ENCODE data around the gene PIEZO2. TPM values are rescaled to one million over a fixed set of nuclear protein-coding genes. Genes with fewer than 3 reads are reported as not detected.

Gene PIEZO2
- total and polyA plus RNA-seq, 2 of the 8 experiments (the other 6 are each of a cell fraction or from before 2014, with no cell fraction given), result 4.7 to 16.5 TPM

DNA sequence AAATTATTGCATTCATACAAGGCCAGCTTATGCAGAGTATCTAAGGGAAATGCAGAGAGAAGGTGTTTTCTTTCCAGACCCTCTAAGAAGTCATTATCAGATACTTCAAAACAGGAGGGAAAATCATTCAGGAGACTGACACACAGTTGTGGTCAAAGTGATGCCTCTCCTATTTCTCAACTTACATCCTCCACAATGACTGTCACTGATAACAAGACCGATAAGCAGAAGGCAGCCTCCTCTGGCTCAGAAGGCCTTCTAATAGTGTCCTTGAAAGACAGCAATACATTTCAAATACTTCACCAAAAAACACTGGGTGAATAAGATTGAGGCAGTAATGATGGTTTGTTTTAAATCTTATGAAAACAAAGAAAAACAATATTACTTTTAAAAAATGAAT lies 199.7 kb downstream of the PIEZO2 start (continued):
- TF ChIP-seq, protein P1, sequence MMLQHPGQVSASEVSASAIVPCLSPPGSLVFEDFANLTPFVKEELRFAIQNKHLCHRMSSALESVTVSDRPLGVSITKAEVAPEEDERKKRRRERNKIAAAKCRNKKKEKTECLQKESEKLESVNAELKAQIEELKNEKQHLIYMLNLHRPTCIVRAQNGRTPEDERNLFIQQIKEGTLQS (IDR thresholded peaks at IDR 0.05; ENCODE audit: insufficient read depth, low read depth, low read length), result no peak
- no peak for TF ChIP-seq KDM1A (IDR thresholded peaks at IDR 0.05; ENCODE audit: borderline replicate concordance, low read length)
